OCI-LY3 (cell line): ENCODE results near the gene PLEKHG3.

Experiments used
- EZH2phosphoT487 ChIP-seq: fragments of 200-600 bp; shearing (Covaris generic); IDR thresholded peaks from 2 replicates; pipeline ENCODE4 v1.6.1; 2018; ENCODE audit warnings: antibody characterized with exemption, mixed run types, low read depth
- TF ChIP-seq, protein P1 (sequence below): fragments of 200-600, 300-600 bp; sonication (generic); IDR thresholded peaks from 2 replicates; pipeline ENCODE4 v1.5.1; 2014; ENCODE audit warnings: antibody characterized with exemption, low read length, low read depth

DNA sequence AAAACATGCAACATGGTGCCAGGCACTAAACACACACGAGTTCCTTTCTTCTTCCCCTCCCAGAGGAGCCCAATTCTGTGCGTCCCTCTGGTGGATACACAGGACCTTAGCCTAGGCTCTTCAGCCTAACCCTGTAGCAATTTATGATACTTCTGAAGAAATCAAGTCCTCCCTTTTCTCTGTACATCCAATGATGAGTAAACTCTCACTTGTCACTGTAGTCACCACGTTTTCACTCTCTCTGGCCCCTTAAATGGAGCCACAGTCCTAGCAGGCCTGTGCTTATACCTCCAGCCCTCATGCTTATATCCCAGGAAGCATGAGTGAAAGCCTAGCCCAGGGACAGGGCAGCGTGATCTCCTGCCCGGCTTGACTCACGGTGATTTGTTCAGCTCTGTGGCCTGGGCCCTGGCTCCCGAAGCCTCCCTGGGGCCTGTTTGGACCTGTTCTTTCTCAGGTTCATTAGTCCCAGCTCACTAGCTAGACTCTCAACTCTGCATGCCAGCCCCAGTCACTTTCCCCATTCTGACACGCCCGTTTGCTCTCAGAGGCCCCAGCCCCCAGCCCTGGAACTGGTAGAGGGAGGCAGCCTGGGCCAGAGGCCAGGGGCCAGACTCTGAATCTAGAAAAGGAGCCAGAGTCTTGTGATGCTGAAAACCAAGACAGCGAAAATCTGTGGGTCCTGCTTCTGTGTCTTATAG is 24.1 kb upstream of the PLEKHG3 start:
- TF ChIP-seq, protein P1, sequence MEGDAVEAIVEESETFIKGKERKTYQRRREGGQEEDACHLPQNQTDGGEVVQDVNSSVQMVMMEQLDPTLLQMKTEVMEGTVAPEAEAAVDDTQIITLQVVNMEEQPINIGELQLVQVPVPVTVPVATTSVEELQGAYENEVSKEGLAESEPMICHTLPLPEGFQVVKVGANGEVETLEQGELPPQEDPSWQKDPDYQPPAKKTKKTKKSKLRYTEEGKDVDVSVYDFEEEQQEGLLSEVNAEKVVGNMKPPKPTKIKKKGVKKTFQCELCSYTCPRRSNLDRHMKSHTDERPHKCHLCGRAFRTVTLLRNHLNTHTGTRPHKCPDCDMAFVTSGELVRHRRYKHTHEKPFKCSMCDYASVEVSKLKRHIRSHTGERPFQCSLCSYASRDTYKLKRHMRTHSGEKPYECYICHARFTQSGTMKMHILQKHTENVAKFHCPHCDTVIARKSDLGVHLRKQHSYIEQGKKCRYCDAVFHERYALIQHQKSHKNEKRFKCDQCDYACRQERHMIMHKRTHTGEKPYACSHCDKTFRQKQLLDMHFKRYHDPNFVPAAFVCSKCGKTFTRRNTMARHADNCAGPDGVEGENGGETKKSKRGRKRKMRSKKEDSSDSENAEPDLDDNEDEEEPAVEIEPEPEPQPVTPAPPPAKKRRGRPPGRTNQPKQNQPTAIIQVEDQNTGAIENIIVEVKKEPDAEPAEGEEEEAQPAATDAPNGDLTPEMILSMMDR = no peak
- TF ChIP-seq EZH2phosphoT487 = no peak
